ENCODE data around the gene ZNF488. TPM values are rescaled to one million over a fixed set of nuclear protein-coding genes. Genes with fewer than 3 reads are reported as not detected.

Gene ZNF488
- total RNA-seq, 2 experiments from 2014 or later = not detected

GRCh38 chr10:47415520-47416304 lies 31.6 kb upstream of the ZNF488 start:
- ChIA-PET CTCF (no interaction called here), POLR2A (no interaction called here)
- H3K4me1 Mint-ChIP-seq (ENCODE audit: low read depth) = no peaks in the 10 kb centered on the region
- H3K36me3 Mint-ChIP-seq (ENCODE audit: low read depth) = no peaks in the 10 kb centered on the region
- no peaks in the 10 kb centered on the region for H3K27me3 Mint-ChIP-seq (ENCODE audit: low read depth)
- no peak for ATAC-seq
- DNase-seq = no peak
- no peak overlapping the region for H3K27ac Mint-ChIP-seq
- H3K4me3 Mint-ChIP-seq = no peak overlapping the region
- no peaks in the 10 kb centered on the region for H3K9me3 Mint-ChIP-seq (ENCODE audit: insufficient read depth)

- Mint-ChIP-seq H3K27me3 (ENCODE audit: low read depth) (no peaks in the 10 kb centered on the region), H3K4me3 (no peak overlapping the region), H3K36me3 (ENCODE audit: low read depth) (no peaks in the 10 kb centered on the region), H3K27ac (no peak overlapping the region), H3K9me3 (ENCODE audit: insufficient read depth) (no peaks in the 10 kb centered on the region), H3K4me1 (ENCODE audit: low read depth) (no peaks in the 10 kb centered on the region)
- DNase-seq (no peak), ATAC-seq (peak; percentile 15)
- ChIA-PET POLR2A (no interaction called here), CTCF (no interaction called here)
These were observed 30.8 kb upstream of the ZNF488 start for GRCh38 chr10:47414752-47415519.

GRCh38 chr10:47414227-47414592 lies 30.1 kb upstream of the ZNF488 start:
- ChIA-PET POLR2A (no interaction called here), CTCF (no interaction called here)
- no peak overlapping the region for H3K27ac Mint-ChIP-seq
- no peak for ATAC-seq
- no peaks in the 10 kb centered on the region for H3K9me3 Mint-ChIP-seq (ENCODE audit: insufficient read depth)
- no peaks in the 10 kb centered on the region for H3K4me1 Mint-ChIP-seq (ENCODE audit: low read depth)
- no peaks in the 10 kb centered on the region for H3K27me3 Mint-ChIP-seq (ENCODE audit: low read depth)
- DNase-seq = no peak
- H3K4me3 Mint-ChIP-seq = no peak overlapping the region
- H3K36me3 Mint-ChIP-seq (ENCODE audit: low read depth) = no peaks in the 10 kb centered on the region

- Mint-ChIP-seq H3K27ac (no peak overlapping the region), H3K4me3 (no peak overlapping the region), H3K4me1 (ENCODE audit: low read depth) (no peaks in the 10 kb centered on the region), H3K27me3 (ENCODE audit: low read depth) (no peaks in the 10 kb centered on the region), H3K9me3 (ENCODE audit: insufficient read depth) (no peaks in the 10 kb centered on the region), H3K36me3 (ENCODE audit: low read depth) (no peaks in the 10 kb centered on the region)
- ChIA-PET CTCF (no interaction called here), POLR2A (no interaction called here)
- DNase-seq = no peak
- ATAC-seq = no peak
These were observed 29.6 kb upstream of the ZNF488 start for GRCh38 chr10:47413531-47414226.

GRCh38 chr10:47412869-47413268 lies 28.8 kb upstream of the ZNF488 start:
- ATAC-seq (no peak), DNase-seq (no peak)
- Mint-ChIP-seq H3K27ac (no peak overlapping the region), H3K9me3 (ENCODE audit: insufficient read depth) (no peaks in the 10 kb centered on the region), H3K27me3 (ENCODE audit: low read depth) (no peaks in the 10 kb centered on the region), H3K36me3 (ENCODE audit: low read depth) (no peaks in the 10 kb centered on the region), H3K4me3 (no peak overlapping the region), H3K4me1 (ENCODE audit: low read depth) (no peaks in the 10 kb centered on the region)
- ChIA-PET POLR2A (no interaction called here), CTCF (no interaction called here)

- H3K27me3 Mint-ChIP-seq (ENCODE audit: low read depth) = no peaks in the 10 kb centered on the region
- no peaks in the 10 kb centered on the region for H3K36me3 Mint-ChIP-seq (ENCODE audit: low read depth)
- POLR2A ChIA-PET = no interaction called here
- CTCF ChIA-PET = no interaction called here
- no peak overlapping the region for H3K27ac Mint-ChIP-seq
- H3K4me3 Mint-ChIP-seq = no peak overlapping the region
- ATAC-seq = no peak
- H3K9me3 Mint-ChIP-seq (ENCODE audit: insufficient read depth) = no peaks in the 10 kb centered on the region
- no peaks in the 10 kb centered on the region for H3K4me1 Mint-ChIP-seq (ENCODE audit: low read depth)
- DNase-seq = no peak
These were observed 28.2 kb upstream of the ZNF488 start for GRCh38 chr10:47412177-47412730.

GRCh38 chr10:47410862-47411261 lies 26.8 kb upstream of the ZNF488 start:
- ATAC-seq = no peak
- Mint-ChIP-seq H3K27me3 (ENCODE audit: low read depth) (no peaks in the 10 kb centered on the region), H3K27ac (no peak overlapping the region), H3K4me1 (ENCODE audit: low read depth) (no peaks in the 10 kb centered on the region), H3K4me3 (no peak overlapping the region), H3K36me3 (ENCODE audit: low read depth) (no peaks in the 10 kb centered on the region), H3K9me3 (ENCODE audit: insufficient read depth) (no peaks in the 10 kb centered on the region)
- ChIA-PET POLR2A (no interaction called here), CTCF (no interaction called here)
- DNase-seq = no peak

GRCh38 chr10:47410271-47410670 lies 26.2 kb upstream of the ZNF488 start:
- H3K27ac Mint-ChIP-seq = no peak overlapping the region
- DNase-seq (no peak), ATAC-seq (no peak)
- POLR2A ChIA-PET = no interaction called here
- no peaks in the 10 kb centered on the region for H3K27me3 Mint-ChIP-seq (ENCODE audit: low read depth)
- H3K9me3 Mint-ChIP-seq (ENCODE audit: insufficient read depth) = no peaks in the 10 kb centered on the region
- CTCF ChIA-PET = no interaction called here
- H3K4me3 Mint-ChIP-seq = no peak overlapping the region
- H3K36me3 Mint-ChIP-seq (ENCODE audit: low read depth) = no peaks in the 10 kb centered on the region
- no peaks in the 10 kb centered on the region for H3K4me1 Mint-ChIP-seq (ENCODE audit: low read depth)

- CTCF ChIA-PET = no interaction called here
- H3K9me3 Mint-ChIP-seq (ENCODE audit: insufficient read depth) = no peaks in the 10 kb centered on the region
- no peaks in the 10 kb centered on the region for H3K36me3 Mint-ChIP-seq (ENCODE audit: low read depth)
- no peaks in the 10 kb centered on the region for H3K27me3 Mint-ChIP-seq (ENCODE audit: low read depth)
- ATAC-seq (no peak), DNase-seq (no peak)
- H3K4me1 Mint-ChIP-seq (ENCODE audit: low read depth) = no peaks in the 10 kb centered on the region
- H3K27ac Mint-ChIP-seq = no peak overlapping the region
- no peak overlapping the region for H3K4me3 Mint-ChIP-seq
- POLR2A ChIA-PET = no interaction called here
These were observed 25.8 kb upstream of the ZNF488 start for GRCh38 chr10:47409866-47410256.

GRCh38 chr10:47409171-47409865 lies 25.2 kb upstream of the ZNF488 start:
- H3K27ac Mint-ChIP-seq = no peak overlapping the region
- POLR2A ChIA-PET = no interaction called here
- ATAC-seq = no peak

GRCh38 chr10:47408606-47409005 lies 24.5 kb upstream of the ZNF488 start:
- Mint-ChIP-seq H3K4me1 (ENCODE audit: low read depth) (no peaks in the 10 kb centered on the region), H3K36me3 (ENCODE audit: low read depth) (no peaks in the 10 kb centered on the region), H3K27ac (no peak overlapping the region), H3K9me3 (ENCODE audit: insufficient read depth) (no peaks in the 10 kb centered on the region), H3K4me3 (no peak overlapping the region), H3K27me3 (ENCODE audit: low read depth) (no peaks in the 10 kb centered on the region)
- DNase-seq (no peak), ATAC-seq (no peak)
- POLR2A ChIA-PET = no interaction called here
- CTCF ChIA-PET = no interaction called here

More at GRCh38 chr10:47409171-47409865, 25.2 kb upstream of the ZNF488 start:
- DNase-seq = no peak
- no peaks in the 10 kb centered on the region for H3K36me3 Mint-ChIP-seq (ENCODE audit: low read depth)
- H3K27me3 Mint-ChIP-seq (ENCODE audit: low read depth) = no peaks in the 10 kb centered on the region
- H3K4me3 Mint-ChIP-seq = no peak overlapping the region
- no peaks in the 10 kb centered on the region for H3K9me3 Mint-ChIP-seq (ENCODE audit: insufficient read depth)
- CTCF ChIA-PET = no interaction called here
- H3K4me1 Mint-ChIP-seq (ENCODE audit: low read depth) = no peaks in the 10 kb centered on the region

Measured in activated CD8-positive, alpha-beta T cell treated with anti-CD3 and anti-CD28 coated beads, Interleukin-2, amount 10 ng/mL, durations not matched to agents 7 days and 5 days (primary cell).